HG03159 (cell line): Measurements from ENCODE around the gene SH3RF1.

Experiments
- ATAC-seq: cut with Tn5 transposase; IDR thresholded peaks from one replicate; pipeline ENCODE4 v1.9.1; 2021; ENCODE audit warnings: mild to moderate bottlenecking, moderate library complexity; ENCODE audit not compliant: unreplicated experiment

SH3RF1 gene

DNA sequence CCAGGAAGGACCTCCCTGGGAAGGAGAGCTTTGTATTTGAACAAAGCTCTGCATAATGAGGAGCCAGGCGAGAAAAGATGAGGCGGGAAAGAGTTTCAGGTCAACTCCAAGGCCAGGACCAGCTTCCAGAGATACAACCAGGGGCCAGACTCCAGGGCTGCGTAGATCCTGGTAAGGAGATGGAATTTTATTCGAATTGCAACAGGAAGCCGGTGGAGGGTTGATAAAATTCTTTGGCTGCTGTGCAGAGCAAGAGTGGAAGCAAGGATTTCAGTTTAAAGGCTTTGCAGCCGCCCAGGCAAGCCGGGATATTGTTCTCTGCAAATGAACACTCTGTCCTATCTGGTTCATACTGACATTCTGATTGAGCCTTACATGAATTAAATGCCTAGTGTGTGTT, 220.5 kb downstream of the SH3RF1 start:
- no peak for ATAC-seq

GRCh38 chr4:169048868-169049414, 221.8 kb downstream of the SH3RF1 start:
- no peak for ATAC-seq

DNA sequence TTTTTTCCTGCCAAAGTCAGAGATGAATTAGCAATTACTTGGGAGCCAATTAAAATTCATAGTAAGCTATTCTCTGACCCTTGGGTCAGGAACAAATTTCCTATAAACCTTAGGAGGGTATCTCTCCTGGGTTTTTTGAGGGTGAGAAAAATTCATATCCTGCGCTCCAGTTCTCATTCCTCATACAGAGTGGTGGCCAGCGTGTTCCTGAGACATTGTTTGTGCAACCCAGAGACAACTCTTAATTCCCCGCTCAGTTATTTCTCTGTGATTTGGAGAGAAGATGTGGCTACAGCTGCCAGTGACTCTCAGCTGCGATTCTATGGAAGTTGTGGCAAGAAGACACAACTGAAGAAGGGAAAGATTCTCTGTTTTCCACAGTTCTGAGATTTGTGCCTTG, 222.8 kb downstream of the SH3RF1 start:
- ATAC-seq = no peak

- ATAC-seq = no peak
Observed at GRCh38 chr4:169045862-169046584, 224.7 kb downstream of the SH3RF1 start.

DNA sequence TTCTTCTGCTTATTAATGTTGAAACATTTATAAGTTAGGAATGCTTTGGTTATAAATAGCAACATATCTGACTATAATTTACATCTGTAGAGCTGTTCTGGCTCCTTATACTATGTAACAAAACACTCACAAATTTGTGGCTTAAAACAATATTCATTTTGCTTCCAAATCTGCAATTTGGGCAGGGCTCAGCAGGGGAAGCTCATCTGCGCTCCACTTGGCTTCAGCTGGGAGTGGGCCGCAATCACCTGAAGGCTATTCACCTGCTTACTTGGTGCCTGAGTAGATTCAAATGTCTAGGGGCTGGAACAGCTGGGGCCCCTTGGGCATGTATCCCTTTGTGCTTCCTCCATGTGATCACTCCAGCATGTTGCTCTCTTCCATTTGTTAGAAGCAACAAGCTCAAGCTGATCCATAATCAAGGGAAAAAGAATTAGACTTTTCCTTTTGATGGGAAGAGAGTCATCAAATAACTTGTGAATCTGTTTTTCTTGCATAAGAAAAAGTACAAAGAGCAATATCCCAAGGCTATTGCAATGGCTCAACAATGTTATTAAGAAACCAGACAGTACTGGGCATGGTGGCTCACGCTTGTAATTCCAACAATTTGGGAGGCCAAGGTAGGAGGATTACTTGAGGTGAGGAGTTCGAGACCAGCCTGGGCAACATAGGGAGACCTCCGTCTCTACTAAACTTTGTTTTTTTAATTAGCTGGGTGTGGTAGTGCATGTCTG, 225.9 kb downstream of the SH3RF1 start:
- ATAC-seq = no peak
